Fibroblast of gingiva (primary cell): ENCODE measurements around the gene RBBP4.

ENCODE experiments used
- DNase-seq: peaks from one replicate; pipeline ENCODE4 v3.0.0-alpha.2; 2011; ENCODE audit warnings: low read depth

The RBBP4 gene

DNA sequence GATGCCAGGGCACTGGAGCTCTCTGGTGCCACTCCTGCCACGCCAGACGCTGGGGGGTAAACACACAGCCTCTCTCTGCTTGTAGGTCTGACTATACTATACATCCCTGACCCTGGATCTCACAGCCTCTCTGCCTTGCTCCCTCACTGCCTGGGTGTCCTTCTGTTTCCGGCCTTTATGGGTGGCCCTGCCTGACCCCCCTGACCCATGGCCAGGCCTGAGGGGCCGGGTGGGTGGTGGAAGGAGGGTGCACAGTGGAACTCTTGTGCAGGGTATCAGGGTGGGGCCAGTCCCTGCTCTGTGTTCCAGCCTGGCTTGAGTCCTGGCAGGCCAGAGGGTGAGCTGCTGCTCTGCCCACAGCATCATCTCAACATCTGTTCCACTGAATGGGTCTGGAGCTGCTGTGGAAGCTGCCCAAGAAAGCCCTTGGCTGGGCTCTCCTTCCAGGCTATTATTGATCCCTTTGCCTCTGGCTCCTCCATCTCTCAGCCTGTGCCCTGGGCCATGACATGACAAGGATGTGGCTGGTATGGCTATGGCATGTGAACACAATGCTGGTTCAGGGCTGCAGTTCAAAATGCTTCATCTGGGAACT lies 68.8 kb downstream of the RBBP4 start:
- DNase-seq: no peak

DNA sequence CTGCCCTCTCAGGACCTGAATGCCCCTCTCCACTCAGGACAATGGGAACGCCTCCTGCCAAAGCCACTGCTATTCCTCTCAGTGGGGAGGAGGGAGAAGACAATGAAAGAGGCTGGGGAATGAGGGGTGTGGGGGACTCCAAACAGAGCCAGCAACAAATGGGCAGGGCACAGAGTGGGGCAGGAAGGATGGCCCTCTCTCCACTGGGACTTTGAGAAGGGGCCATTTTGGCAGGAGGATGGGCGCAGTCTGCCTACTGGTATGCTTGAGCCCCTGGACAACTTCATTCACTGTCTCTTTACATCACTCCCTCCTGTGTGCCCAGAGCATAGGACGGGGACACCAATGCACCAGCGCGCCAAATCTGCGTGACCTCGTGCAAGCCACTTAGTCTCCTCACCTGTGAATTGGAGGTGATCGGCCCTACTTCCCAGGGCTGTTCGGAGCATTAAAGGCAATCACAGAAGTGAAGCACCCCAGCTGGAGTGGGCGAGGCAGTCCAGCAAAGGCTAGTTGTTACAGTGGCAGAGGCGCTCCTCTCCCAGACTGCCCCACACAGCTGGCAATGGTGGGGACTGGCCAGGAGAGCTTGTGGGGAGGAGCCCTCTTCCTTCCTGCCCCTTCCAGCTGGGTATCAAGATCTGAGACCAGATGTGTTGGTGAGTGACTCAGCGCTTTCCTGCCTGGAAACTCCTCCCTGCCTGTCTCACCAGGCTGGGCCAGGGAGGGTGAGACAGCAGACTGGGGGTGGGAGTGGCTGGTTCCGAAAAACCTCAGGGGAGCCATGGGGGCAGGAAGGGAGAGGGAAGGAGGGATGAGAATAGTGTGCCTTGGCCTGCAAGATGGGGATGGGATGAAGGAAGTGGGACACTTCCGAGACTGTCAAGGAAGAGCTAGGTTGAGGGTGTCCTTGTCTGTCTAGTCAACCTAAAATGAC lies 73.9 kb downstream of the RBBP4 start:
- DNase-seq: peak; percentile 94

DNA sequence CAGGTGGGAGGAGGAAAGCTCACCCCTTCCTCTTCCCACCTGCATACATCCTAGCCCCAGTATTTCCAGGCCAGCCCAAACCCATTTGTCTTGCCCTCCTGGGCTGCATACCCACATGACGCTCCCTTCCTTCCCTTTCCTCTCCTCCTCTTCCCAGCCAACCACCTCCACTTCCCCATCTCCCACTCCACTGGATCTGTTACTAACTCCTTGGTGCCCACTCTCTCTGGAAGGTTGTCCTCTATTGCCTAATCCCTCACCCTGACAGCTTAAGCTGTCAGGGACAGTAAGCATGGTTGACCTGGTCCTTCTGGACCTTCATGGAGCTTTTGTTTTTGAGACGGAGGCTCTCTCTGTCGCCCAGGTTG lies 74.6 kb downstream of the RBBP4 start:
- DNase-seq: no peak

GRCh38 chr1:32727876-32728275 lies 76.9 kb downstream of the RBBP4 start:
- no peak for DNase-seq

- DNase-seq: no peak
Observed at GRCh38 chr1:32728413-32729077, 77.5 kb downstream of the RBBP4 start.

DNA sequence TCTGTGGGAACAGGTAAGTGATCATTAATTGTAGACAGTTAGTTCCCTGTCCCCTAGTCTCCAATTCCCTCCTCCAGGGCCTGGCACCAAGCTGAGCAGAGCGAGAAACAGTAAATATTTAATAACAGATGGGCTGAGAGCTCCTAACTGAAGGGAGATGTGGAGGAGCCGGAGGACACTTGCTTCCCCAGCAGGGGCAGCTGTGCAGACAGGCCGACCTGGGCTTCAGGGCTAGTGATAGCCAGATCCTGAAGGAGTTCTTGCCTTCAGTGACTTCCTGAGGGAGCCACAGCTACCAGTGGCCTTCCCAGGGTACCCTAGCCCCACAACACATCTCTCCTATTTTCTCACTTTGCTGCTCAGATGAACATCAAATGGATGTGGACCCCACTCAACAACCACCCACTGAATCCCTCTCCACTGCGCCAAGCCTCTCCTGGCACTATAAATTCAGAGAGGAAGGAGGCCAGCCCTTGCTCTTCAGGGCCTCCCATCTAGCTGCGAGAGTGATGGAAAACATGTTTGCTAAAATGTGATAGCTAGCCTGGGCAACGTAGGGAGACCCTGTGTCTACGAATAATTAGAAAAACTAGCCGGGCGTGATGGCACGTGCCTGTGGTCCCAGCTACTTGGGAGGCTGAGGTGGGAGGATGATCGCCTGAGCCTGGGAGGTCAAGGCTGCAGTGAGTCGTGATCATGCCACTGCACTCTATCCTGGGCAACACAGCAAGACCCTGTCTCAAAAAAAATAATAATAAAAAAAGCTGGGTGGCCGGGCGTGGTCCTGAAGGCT lies 78.4 kb downstream of the RBBP4 start:
- DNase-seq: no peak

- DNase-seq: no peak
Observed at GRCh38 chr1:32733582-32734321, 82.7 kb downstream of the RBBP4 start.
